ENCODE data around the gene MGAT3.

DNA sequence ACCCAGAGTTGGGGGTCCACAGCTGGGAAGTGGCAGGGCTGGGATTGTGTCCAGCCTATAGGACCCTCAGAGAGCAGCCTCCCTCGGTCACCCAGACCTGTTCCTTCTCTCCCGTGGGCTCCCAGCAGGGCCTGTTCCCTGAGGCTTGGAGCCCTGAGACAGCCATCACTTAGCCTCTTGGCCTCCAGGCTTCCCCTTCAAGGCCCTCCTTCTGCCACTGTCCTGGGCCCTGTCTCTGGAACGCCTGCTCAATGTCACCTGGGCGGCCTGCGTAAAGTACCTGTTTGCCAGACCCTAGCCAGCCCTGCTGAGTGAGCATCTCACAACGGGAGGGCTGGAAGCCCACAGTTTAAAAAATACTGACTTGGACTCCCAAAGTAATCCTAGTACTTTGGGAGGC, 6.5 kb downstream of the MGAT3 start:
- no peak for TF ChIP-seq EZH2 (IDR thresholded peaks at IDR 0.05)
- TF ChIP-seq FOXP2 (optimal IDR thresholded peaks at IDR 0.05; ENCODE audit: control extremely low read depth, extremely low read length, insufficient read depth) = no peak

Data from SK-N-MC (cell line).